ENCODE data around the gene TEDC2.
A peak's percentile ranks its signal among the peaks of the same experiment; 100 is the strongest.

TEDC2 gene

GRCh38 chr16:2425825-2426430 lies 34.0 kb upstream of the TEDC2 start:
- TF ChIP-seq, protein P1, sequence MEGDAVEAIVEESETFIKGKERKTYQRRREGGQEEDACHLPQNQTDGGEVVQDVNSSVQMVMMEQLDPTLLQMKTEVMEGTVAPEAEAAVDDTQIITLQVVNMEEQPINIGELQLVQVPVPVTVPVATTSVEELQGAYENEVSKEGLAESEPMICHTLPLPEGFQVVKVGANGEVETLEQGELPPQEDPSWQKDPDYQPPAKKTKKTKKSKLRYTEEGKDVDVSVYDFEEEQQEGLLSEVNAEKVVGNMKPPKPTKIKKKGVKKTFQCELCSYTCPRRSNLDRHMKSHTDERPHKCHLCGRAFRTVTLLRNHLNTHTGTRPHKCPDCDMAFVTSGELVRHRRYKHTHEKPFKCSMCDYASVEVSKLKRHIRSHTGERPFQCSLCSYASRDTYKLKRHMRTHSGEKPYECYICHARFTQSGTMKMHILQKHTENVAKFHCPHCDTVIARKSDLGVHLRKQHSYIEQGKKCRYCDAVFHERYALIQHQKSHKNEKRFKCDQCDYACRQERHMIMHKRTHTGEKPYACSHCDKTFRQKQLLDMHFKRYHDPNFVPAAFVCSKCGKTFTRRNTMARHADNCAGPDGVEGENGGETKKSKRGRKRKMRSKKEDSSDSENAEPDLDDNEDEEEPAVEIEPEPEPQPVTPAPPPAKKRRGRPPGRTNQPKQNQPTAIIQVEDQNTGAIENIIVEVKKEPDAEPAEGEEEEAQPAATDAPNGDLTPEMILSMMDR (IDR thresholded peaks at IDR 0.05; ENCODE audit: extremely low read depth, missing control alignments): no peak

GRCh38 chr16:2426941-2427361 lies 33.0 kb upstream of the TEDC2 start:
- no peak for DNase-seq (ENCODE audit: low spot score)
- TF ChIP-seq, protein P1 (IDR thresholded peaks at IDR 0.05; ENCODE audit: extremely low read depth, missing control alignments): no peak

More at GRCh38 chr16:2425825-2426430, 34.0 kb upstream of the TEDC2 start:
- no peak for DNase-seq (ENCODE audit: low spot score)

- no peak for DNase-seq (ENCODE audit: low spot score)
- TF ChIP-seq, protein P1 (IDR thresholded peaks at IDR 0.05; ENCODE audit: extremely low read depth, missing control alignments): no peak
Measured at GRCh38 chr16:2427526-2427925, 32.4 kb upstream of the TEDC2 start.

GRCh38 chr16:2428051-2428783 lies 31.7 kb upstream of the TEDC2 start:
- DNase-seq (ENCODE audit: low spot score): peak; percentile 61
- TF ChIP-seq, protein P1 (IDR thresholded peaks at IDR 0.05; ENCODE audit: extremely low read depth, missing control alignments): no peak

DNA sequence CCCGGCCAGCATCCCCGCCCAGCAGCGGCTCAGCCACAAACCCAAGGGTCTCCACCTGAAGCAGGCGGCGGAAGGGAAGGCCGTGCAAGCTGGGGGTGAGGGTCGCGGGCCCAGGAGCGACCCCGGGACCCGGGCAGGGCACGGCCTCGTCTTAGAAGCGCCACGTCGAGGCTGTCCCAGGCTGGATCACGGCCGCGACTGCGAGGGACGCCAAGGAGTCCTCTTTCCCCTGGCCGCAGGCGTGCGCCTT lies 31.2 kb upstream of the TEDC2 start:
- TF ChIP-seq, protein P1 (IDR thresholded peaks at IDR 0.05; ENCODE audit: extremely low read depth, missing control alignments): no peak
- DNase-seq (ENCODE audit: low spot score): no peak

- peak; percentile 100 for DNase-seq (ENCODE audit: low spot score)
- TF ChIP-seq, protein P1 (IDR thresholded peaks at IDR 0.05; ENCODE audit: extremely low read depth, missing control alignments): no peak
Measured at GRCh38 chr16:2429034-2429770, 30.7 kb upstream of the TEDC2 start, which contains the start of gene CCNF. CCNF (plus strand) TSS chr16:2429447; CDS start chr16:2429482, 35 bp downstream.
